GM18858 (cell line): ENCODE measurements around the gene SASH1.

Experiments
- ATAC-seq: cut with Tn5 transposase; IDR thresholded peaks from one replicate; pipeline ENCODE4 v1.9.1; 2021; ENCODE audit not compliant: unreplicated experiment

SASH1 gene

DNA sequence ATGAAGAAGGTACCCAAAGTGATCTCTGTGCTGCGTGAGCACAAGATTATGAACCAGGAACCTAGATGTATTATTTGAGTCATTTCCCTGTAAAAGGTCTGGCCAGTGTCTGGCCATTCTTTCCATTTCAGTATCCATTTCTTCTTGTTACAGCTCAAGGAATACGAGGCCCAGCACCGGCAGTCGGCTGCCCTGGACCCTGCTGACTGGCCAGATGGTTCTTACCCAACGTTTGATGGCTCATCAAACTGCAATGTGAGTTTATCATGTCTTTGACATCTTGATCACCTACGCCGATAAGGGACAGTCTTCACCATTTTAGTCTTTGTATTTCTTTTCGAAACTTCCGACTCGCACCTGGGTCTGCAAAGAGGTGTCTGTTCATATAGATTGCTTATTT, 144.8 kb downstream of the SASH1 start:
- ATAC-seq: no peak

- no peak for ATAC-seq
These were observed 149.1 kb downstream of the SASH1 start for GRCh38 chr6:148491638-148492251.

DNA sequence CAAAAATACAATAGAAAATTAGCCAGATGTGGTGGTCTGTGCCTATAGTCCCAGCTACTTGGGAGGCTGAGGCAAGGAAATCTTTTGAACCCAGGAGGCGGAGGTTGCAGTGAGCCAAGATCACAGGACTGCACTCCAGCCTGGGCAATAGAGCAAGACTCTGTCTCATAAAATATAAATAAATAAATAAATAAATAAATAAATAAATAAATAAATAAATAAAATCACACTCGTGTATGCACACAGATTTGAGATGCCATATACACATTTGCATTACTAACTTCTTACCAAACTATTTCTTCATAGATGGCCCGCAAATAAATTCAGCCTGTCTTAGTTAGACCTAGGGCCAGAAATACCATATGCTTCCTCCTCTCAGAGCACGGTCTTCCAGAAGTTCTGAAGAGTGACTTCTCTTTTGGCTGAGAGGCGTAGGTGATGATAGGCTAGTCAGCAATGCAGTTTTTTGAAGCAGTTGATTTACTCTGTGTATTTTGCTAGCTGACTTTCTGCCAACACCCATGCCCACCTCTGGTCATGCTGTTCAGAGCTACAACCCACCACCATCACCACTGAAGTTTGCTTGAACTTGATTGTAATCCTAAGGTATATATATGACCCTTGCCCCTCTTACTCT, 150.1 kb downstream of the SASH1 start:
- no peak for ATAC-seq

DNA sequence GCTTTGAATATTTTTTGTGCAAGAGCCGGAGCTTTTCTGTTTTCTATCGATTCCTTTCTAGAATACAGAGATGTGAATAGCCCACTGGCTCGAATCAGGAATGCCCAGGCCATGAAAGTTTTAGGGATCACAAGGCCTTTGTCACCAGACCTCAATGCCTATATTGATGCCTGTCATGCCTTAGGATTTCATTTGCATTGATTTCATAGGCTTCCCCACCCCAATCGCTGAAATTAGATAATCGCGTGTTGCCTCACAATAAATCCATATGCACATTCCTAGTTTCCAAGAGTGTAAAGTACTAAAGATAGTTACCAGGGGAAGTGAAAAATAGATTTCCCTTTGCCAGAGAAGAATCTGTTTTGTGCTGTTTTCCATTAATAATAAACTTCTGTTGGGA, 150.8 kb downstream of the SASH1 start:
- ATAC-seq: no peak

GRCh38 chr6:148494226-148494625, 151.6 kb downstream of the SASH1 start:
- ATAC-seq: no peak

GRCh38 chr6:148495029-148495428, 152.4 kb downstream of the SASH1 start:
- no peak for ATAC-seq

- no peak for ATAC-seq
These were observed 154.6 kb downstream of the SASH1 start for GRCh38 chr6:148497257-148497656.

DNA sequence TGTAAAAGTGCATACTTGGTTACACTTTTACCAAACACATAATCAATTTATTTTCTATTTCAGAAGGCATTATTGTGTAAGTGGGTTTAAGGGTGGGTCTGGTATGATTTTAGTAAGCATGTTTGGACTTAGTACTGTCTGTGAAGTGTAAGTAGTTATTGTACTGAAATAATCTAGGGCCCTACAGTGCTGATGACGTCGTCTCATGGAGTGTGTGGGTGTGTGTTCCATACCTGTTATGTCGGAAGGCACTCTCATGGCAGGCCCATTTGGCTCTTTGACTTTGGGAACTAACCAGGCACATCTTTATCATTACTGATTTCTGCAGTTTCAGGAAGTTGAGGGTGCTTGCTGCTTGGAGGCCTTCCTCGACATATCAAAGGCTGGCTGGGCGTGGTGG, 155.1 kb downstream of the SASH1 start:
- no peak for ATAC-seq

- no peak for ATAC-seq
These were observed 157.8 kb downstream of the SASH1 start for GRCh38 chr6:148500402-148500801.

DNA sequence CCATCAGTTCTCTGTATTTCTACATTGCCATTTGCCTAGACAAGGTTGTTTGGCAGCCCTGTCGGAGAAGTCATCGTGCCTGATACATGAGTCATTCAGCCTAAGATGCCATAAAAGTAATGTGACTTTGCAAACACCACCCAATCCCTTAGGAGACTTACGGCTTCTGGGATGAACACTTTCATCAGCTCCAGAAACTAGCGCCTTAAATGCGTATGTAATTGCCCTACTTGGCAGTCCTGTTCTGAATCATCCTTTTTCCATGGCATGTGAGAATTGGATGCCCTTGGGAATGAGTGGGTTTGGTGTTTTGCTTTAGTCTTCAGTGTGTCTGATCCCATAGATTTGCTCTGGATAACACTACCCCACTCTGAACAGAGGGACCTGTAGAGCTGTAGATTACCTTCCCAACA, 158.5 kb downstream of the SASH1 start:
- ATAC-seq: no peak

- no peak for ATAC-seq
These were observed 159.6 kb downstream of the SASH1 start for GRCh38 chr6:148502083-148502772.

- ATAC-seq: no peak
These were observed 160.1 kb downstream of the SASH1 start for GRCh38 chr6:148502773-148503135.

- no peak for ATAC-seq
These were observed 161.1 kb downstream of the SASH1 start for GRCh38 chr6:148503703-148504102.

GRCh38 chr6:148507774-148508173, 165.1 kb downstream of the SASH1 start:
- no peak for ATAC-seq

DNA sequence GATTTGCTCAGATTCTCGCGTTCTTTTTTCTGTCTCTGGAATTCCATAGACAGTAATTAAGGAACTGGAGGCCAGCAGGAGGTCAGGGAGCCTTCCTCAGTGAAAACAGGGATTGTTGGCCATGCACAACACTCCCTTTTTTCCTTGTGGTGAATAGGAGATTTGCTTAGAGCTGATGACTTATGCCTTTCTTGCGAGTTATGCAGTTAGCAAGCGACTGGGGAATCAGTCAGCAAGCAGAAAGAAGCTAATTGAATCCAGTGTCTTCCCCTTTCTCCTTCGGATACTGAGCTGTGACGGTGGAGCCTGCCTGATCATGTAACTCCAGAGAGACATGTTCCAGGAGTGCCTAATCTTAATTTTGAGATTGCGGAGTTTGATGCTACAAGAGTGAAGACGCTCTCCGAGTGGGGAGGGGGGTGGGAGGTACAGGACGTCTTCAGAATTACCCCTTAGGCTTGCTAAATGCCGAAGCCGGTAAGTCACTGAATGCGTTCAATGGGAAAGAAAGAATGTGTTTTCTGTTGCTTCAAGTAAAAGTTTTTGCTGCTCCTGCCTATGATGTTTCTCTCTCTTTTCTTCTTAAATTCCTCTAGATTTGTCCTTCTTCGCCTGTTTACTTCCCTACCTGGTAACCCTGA, 165.9 kb downstream of the SASH1 start:
- no peak for ATAC-seq

GRCh38 chr6:148509119-148509799, 166.6 kb downstream of the SASH1 start:
- no peak for ATAC-seq

- peak; percentile 73 for ATAC-seq
These were observed 167.4 kb downstream of the SASH1 start for GRCh38 chr6:148509800-148510581.

DNA sequence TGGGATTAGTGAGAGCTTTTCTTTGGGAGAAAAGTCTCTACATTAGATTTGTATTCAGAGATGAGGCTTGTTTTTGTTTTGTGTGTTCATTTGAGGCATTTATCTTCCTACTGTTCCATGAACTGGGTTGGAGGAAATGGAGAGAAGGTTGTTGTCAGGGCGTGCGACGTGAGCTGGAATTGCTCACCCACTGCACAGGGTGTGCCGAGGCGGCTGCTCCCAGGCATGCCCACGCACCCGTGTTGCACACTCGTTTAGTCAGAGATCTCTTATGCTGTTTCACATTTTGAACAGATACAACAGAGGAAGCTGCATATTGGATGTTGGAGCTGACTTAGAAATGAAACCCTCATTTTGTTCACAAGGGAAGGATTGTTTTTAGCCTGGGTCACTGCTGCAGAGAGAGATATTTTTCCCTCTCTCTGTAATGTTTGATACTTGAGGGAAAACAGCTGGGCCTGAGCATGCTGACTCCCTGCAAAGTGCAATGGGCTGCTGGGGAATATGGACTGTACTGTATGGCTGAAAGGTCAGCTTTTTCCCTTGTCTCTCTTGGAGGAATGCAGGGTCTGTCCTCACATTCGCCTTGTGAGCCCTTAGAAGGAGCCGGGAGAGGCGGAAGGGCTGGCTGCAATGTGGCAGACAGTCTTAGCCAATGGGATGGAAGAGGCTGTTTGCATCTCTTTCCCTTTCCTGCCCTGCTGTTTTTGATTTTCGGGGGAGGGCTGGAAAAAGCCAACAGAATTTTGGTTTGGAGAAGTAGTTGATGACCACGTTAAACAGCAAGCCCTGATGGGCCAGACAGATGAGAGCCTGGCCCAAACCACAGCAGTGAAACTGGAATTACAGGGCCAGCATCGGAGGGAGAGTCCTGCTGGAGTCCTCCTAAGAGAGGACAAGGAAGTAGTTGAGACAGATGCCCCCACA, 170.8 kb downstream of the SASH1 start:
- no peak for ATAC-seq

DNA sequence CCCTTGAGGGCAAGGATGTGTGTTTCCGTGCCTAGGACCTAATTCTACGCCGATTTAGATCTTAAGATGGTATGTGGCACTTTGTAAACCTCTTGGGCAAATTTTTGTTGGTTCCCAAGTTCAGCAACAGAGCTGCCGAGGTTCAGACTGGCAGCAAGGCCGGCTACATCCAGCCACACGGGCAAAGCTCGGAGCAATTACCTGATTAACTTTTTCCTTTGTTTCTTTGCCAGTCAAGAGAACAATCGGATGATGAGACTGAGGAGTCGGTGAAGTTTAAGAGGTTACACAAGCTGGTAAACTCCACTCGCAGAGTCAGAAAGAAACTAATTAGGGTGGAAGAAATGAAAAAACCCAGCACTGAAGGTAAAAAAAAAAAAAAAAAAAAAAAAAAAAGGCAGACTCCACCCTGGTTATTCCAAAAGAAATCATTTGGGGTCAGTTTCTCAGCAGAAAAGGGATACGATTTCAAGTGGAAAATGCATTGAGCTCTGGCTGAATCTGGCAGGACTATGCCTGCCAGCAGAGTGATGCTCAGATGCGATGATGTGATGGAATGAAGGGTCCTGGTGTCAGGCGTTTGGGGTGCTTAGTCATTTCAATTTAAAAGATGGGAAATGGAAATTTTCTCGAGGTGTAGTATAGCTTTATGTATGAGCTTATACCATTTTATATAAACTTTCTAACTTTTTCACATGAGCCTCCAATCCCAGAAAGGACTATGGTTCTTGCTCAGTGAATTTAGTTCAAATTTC, 171.6 kb downstream of the SASH1 start:
- ATAC-seq: no peak
